ENCODE data around the gene HEXIM2.

The HEXIM2 gene

GRCh38 chr17:45137561-45138305, 23.9 kb upstream of the HEXIM2 start:
- no peaks in the 10 kb centered on the region for H3K27me3 ChIP-seq (replicated peaks; ENCODE audit: control insufficient read depth, insufficient read depth, low read length)
- DNase-seq (ENCODE audit: extremely low read depth, insufficient read length): no peak
- H3K36me3 ChIP-seq (ENCODE audit: control insufficient read depth, insufficient read depth, low read length): peaks cover 2% of the 10 kb centered on the region
- no peak overlapping the region for H3K4me3 ChIP-seq (replicated peaks; ENCODE audit: low read depth, low read length)
- TF ChIP-seq, protein P1, sequence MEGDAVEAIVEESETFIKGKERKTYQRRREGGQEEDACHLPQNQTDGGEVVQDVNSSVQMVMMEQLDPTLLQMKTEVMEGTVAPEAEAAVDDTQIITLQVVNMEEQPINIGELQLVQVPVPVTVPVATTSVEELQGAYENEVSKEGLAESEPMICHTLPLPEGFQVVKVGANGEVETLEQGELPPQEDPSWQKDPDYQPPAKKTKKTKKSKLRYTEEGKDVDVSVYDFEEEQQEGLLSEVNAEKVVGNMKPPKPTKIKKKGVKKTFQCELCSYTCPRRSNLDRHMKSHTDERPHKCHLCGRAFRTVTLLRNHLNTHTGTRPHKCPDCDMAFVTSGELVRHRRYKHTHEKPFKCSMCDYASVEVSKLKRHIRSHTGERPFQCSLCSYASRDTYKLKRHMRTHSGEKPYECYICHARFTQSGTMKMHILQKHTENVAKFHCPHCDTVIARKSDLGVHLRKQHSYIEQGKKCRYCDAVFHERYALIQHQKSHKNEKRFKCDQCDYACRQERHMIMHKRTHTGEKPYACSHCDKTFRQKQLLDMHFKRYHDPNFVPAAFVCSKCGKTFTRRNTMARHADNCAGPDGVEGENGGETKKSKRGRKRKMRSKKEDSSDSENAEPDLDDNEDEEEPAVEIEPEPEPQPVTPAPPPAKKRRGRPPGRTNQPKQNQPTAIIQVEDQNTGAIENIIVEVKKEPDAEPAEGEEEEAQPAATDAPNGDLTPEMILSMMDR (IDR thresholded peaks at IDR 0.05; ENCODE audit: insufficient read depth, low read length, poor library complexity, severe bottlenecking): no peak

DNA sequence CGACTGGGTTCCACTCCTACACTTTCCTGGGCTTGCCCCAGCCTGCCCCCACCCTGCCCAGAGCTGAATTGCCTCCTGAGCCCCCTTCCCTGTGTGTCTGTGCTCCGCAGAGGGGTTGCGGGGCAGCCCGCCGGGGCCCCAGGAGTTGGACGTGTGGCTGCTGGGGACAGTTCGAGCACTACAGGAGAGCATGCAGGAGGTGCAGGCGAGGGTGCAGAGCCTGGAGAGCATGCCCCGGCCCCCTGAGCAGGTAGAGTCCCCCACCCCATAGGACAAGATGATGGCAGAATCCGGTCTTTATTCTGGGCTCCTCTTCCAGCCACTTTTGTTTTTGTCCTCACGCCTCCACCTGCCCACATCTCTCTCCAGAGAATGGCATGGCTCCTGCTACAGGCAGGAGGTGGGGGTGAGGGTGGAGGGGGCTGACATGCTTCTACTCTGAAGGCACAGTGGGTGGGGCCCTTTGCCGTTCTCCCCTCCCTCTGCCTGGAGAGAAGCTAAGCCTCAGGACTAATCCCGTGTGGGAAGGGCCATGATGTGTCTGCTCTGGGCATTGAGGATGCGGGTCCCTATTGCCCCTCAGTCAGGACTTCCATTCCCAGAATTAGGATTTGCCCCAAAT, 22.7 kb upstream of the HEXIM2 start:
- no peak for DNase-seq (ENCODE audit: extremely low read depth, insufficient read length)

DNA sequence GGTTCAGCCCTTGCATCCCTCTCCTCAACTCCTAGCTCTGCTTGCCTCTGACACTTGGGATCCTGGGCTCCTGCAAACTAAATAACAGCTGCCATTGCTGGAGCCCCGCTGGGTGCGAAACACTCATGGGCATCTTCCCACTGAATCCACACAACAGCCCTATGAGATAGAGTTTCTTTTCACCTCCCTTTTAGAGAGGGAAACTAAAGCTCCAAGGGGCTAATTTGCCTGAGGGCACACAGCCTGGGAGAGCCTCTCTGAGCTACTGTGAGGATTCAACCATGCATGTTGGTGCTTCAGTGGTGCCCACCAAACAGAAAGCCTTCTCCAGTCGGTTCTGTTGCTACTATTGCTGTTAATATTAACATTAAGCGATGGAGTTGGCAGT, 22.1 kb upstream of the HEXIM2 start:
- Histone ChIP-seq H3K27me3 (replicated peaks; ENCODE audit: control insufficient read depth, insufficient read depth, low read length) (no peaks in the 10 kb centered on the region), H3K36me3 (ENCODE audit: control insufficient read depth, insufficient read depth, low read length) (peaks cover 2% of the 10 kb centered on the region), H3K4me3 (replicated peaks; ENCODE audit: low read depth, low read length) (no peak overlapping the region)
- TF ChIP-seq, protein P1 (IDR thresholded peaks at IDR 0.05; ENCODE audit: insufficient read depth, low read length, poor library complexity, severe bottlenecking): no peak
- DNase-seq (ENCODE audit: extremely low read depth, insufficient read length): no peak

More for the DNA sequence above, 22.7 kb upstream of the HEXIM2 start:
- TF ChIP-seq, protein P1 (IDR thresholded peaks at IDR 0.05; ENCODE audit: insufficient read depth, low read length, poor library complexity, severe bottlenecking): no peak
- H3K4me3 ChIP-seq (replicated peaks; ENCODE audit: low read depth, low read length): no peak overlapping the region
- H3K36me3 ChIP-seq (ENCODE audit: control insufficient read depth, insufficient read depth, low read length): peaks cover 2% of the 10 kb centered on the region
- H3K27me3 ChIP-seq (replicated peaks; ENCODE audit: control insufficient read depth, insufficient read depth, low read length): no peaks in the 10 kb centered on the region

DNA sequence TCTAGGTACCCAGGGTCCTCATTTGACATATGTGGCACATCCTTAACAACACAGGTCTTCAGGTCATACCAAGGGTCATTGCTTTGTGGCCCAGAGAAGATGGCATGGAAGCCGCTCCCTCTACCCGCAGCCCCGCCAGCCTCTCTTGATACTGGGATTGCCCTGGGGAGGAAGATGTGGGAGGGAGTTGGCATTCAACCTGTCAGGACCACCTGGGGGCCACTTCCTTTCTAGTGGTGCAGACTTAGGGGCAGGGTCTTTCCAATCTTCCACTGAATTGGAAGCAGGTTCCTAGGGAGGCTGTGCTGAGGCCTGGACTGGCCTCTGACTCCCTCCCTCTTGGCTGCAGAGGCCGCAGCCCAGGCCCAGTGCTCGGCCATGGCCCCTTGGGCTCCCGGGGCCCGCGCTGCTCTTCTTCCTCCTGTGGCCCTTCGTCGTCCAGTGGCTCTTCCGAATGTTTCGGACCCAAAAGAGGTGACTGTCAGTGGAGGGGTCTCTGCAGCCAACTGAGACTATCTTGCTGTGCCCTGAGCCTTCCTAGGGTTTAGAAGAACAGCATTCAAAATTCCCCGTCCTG, 18.5 kb upstream of the HEXIM2 start:
- DNase-seq (ENCODE audit: extremely low read depth, insufficient read length): no peak
- Histone ChIP-seq H3K4me3 (replicated peaks; ENCODE audit: low read depth, low read length) (no peak overlapping the region), H3K27me3 (replicated peaks; ENCODE audit: control insufficient read depth, insufficient read depth, low read length) (no peaks in the 10 kb centered on the region), H3K36me3 (ENCODE audit: control insufficient read depth, insufficient read depth, low read length) (no peaks in the 10 kb centered on the region)
- TF ChIP-seq, protein P1 (IDR thresholded peaks at IDR 0.05; ENCODE audit: insufficient read depth, low read length, poor library complexity, severe bottlenecking): no peak

DNA sequence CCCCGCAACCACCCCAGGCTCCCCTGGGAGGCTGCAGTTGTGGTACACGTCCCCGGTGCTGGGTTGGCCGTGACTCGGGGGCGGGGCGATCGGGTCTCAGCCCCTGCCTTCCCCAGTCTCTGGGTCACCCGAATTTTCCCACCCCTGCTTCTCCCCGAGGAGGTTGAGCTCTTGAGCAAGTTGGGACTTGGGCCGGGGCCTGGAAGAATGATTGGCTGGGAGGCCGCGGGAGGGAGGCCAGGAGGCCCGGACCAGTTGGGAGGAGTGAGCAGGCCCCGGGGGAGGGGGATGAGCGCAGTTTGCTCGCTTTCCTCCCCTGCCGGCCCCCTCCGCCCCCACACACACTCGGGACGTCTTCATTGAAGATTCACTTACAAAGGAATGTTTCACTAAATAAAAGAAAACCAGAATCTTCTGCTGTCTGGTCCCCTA, 17.9 kb upstream of the HEXIM2 start:
- TF ChIP-seq, protein P1 (IDR thresholded peaks at IDR 0.05; ENCODE audit: insufficient read depth, low read length, poor library complexity, severe bottlenecking): no peak
- DNase-seq (ENCODE audit: extremely low read depth, insufficient read length): peak; percentile 50
- Histone ChIP-seq H3K4me3 (replicated peaks; ENCODE audit: low read depth, low read length) (peak overlapping the region; percentile 50), H3K36me3 (ENCODE audit: control insufficient read depth, insufficient read depth, low read length) (no peaks in the 10 kb centered on the region), H3K27me3 (replicated peaks; ENCODE audit: control insufficient read depth, insufficient read depth, low read length) (no peaks in the 10 kb centered on the region)

Measured in GM06990 (cell line).